ENCODE measurements around the gene COL28A1.

DNA sequence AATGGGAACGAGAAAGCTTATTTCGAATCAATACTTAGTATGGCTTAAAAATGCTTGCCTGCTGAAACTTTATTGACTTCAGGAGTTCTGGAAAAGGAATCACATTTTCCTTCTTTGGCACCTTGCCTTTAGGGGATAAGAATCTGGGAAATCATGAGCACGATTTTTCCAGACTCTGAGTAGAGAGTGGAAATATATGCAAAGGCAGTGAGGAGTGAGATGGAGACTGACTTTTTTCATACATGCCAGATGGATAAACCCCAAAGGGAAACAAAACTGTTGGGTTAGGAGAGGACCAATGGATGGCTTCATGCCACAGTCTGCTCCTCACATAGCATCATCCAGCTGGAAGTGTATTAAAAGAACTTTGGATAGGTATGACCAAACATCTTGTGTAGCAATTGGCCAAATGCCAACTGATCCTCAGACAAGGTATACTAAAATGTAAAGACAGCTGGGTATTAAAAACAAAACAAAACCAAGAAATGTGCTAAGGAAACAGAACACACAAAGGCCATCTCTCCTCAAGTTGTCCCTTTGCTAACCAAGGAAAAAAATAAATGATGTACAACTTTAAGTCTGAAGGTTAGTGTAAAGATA is 1.7 kb downstream of the COL28A1 start:
- TF ChIP-seq, protein P1, sequence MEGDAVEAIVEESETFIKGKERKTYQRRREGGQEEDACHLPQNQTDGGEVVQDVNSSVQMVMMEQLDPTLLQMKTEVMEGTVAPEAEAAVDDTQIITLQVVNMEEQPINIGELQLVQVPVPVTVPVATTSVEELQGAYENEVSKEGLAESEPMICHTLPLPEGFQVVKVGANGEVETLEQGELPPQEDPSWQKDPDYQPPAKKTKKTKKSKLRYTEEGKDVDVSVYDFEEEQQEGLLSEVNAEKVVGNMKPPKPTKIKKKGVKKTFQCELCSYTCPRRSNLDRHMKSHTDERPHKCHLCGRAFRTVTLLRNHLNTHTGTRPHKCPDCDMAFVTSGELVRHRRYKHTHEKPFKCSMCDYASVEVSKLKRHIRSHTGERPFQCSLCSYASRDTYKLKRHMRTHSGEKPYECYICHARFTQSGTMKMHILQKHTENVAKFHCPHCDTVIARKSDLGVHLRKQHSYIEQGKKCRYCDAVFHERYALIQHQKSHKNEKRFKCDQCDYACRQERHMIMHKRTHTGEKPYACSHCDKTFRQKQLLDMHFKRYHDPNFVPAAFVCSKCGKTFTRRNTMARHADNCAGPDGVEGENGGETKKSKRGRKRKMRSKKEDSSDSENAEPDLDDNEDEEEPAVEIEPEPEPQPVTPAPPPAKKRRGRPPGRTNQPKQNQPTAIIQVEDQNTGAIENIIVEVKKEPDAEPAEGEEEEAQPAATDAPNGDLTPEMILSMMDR (tag by site-specific recombination; IDR thresholded peaks at IDR 0.05): no peak
- TF ChIP-seq ZNF24 (tag by site-specific recombination; IDR thresholded peaks at IDR 0.05) (no peak), ZNF768 (tag by site-specific recombination; IDR thresholded peaks at IDR 0.05) (no peak), ZNF776 (tag by site-specific recombination; IDR thresholded peaks at IDR 0.05; ENCODE audit: borderline replicate concordance) (no peak), KLF7 (tag by site-specific recombination; IDR thresholded peaks at IDR 0.05; ENCODE audit: borderline replicate concordance) (no peak), ZNF423 (tag by site-specific recombination; IDR thresholded peaks at IDR 0.05) (no peak), ZNF138 (tag by site-specific recombination; IDR thresholded peaks at IDR 0.05; ENCODE audit: borderline replicate concordance) (no peak), ZNF777 (tag by site-specific recombination; IDR thresholded peaks at IDR 0.05; ENCODE audit: borderline replicate concordance) (no peak), ZNF704 (tag by site-specific recombination; IDR thresholded peaks at IDR 0.05) (no peak), ZNF274 (IDR thresholded peaks at IDR 0.05; ENCODE audit: low read length) (no peak), ZNF274 (tag by site-specific recombination; IDR thresholded peaks at IDR 0.05; ENCODE audit: borderline replicate concordance) (no peak), ZNF37A (tag by site-specific recombination; IDR thresholded peaks at IDR 0.05) (no peak)
- TF ChIP-seq, protein P2, sequence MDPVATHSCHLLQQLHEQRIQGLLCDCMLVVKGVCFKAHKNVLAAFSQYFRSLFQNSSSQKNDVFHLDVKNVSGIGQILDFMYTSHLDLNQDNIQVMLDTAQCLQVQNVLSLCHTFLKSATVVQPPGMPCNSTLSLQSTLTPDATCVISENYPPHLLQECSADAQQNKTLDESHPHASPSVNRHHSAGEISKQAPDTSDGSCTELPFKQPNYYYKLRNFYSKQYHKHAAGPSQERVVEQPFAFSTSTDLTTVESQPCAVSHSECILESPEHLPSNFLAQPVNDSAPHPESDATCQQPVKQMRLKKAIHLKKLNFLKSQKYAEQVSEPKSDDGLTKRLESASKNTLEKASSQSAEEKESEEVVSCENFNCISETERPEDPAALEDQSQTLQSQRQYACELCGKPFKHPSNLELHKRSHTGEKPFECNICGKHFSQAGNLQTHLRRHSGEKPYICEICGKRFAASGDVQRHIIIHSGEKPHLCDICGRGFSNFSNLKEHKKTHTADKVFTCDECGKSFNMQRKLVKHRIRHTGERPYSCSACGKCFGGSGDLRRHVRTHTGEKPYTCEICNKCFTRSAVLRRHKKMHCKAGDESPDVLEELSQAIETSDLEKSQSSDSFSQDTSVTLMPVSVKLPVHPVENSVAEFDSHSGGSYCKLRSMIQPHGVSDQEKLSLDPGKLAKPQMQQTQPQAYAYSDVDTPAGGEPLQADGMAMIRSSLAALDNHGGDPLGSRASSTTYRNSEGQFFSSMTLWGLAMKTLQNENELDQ (tag by site-specific recombination; IDR thresholded peaks at IDR 0.05; ENCODE audit: low read depth): no peak
